ENCODE measurements around the gene RELN. TPM values are rescaled to one million over a fixed set of nuclear protein-coding genes. Genes with fewer than 3 reads are reported as not detected.

RELN gene
- polyA plus RNA-seq, 2 donors = 0.10 to 0.65 TPM

GRCh38 chr7:103694304-103694703 is 295.2 kb downstream of the RELN start:
- Histone ChIP-seq H3K4me3 (ENCODE audit: low read depth in 1 of 2, low read length in 2 of 2) (no peak overlapping the region), H3K27me3 (ENCODE audit: control insufficient read depth in 1 of 2, insufficient read depth in 2 of 2, low read length in 2 of 2) (no peaks in the 10 kb centered on the region), H3K9me3 (ENCODE audit: control insufficient read depth in 2 of 2, insufficient read depth in 1 of 2, low read depth in 1 of 2, low read length in 1 of 2) (no peaks in the 10 kb centered on the region), H3K4me1 (ENCODE audit: control insufficient read depth in 2 of 2, insufficient read depth in 2 of 2, low read length in 1 of 2) (no peaks in the 10 kb centered on the region), H3K36me3 (ENCODE audit: control insufficient read depth in 2 of 2, insufficient read depth in 2 of 2, low read length in 1 of 2) (no peaks in the 10 kb centered on the region), H3K27ac (ENCODE audit: low read depth in 2 of 2, low read length in 1 of 2) (no peak overlapping the region)
- WGBS, 2 donors = 88 to 94% methylated on average over 4 of the region's 4 CpGs

DNA sequence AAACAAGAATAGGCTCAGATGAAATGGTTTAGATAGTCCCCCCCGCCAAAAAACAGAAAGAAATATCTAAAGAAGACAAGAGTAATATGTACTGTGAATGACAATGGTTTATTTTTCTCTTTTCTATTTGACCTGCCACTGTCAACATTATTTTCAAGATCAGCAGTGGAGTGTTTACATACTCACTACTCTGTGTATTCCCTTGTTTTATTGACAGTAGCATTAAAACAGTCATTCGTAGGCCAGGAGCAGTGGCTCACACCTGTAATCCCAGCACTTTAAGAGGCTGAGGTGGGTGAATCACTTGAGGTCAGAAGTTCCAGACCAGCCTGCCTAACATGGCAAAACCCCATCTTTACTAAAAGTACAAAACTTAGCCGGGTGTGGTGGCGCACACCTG is 298.2 kb downstream of the RELN start:
- Histone ChIP-seq H3K27me3 (ENCODE audit: control insufficient read depth in 1 of 2, insufficient read depth in 2 of 2, low read length in 2 of 2) (no peaks in the 10 kb centered on the region), H3K9me3 (ENCODE audit: control insufficient read depth in 2 of 2, insufficient read depth in 1 of 2, low read depth in 1 of 2, low read length in 1 of 2) (no peaks in the 10 kb centered on the region), H3K36me3 (ENCODE audit: control insufficient read depth in 2 of 2, insufficient read depth in 2 of 2, low read length in 1 of 2) (no peaks in the 10 kb centered on the region), H3K4me3 (ENCODE audit: low read depth in 1 of 2, low read length in 2 of 2) (no peak overlapping the region), H3K4me1 (ENCODE audit: control insufficient read depth in 2 of 2, insufficient read depth in 2 of 2, low read length in 1 of 2) (no peaks in the 10 kb centered on the region), H3K27ac (ENCODE audit: low read depth in 2 of 2, low read length in 1 of 2) (no peak overlapping the region)
- WGBS, 2 donors = 74% methylated on average over 4 of the region's 4 CpGs

DNA sequence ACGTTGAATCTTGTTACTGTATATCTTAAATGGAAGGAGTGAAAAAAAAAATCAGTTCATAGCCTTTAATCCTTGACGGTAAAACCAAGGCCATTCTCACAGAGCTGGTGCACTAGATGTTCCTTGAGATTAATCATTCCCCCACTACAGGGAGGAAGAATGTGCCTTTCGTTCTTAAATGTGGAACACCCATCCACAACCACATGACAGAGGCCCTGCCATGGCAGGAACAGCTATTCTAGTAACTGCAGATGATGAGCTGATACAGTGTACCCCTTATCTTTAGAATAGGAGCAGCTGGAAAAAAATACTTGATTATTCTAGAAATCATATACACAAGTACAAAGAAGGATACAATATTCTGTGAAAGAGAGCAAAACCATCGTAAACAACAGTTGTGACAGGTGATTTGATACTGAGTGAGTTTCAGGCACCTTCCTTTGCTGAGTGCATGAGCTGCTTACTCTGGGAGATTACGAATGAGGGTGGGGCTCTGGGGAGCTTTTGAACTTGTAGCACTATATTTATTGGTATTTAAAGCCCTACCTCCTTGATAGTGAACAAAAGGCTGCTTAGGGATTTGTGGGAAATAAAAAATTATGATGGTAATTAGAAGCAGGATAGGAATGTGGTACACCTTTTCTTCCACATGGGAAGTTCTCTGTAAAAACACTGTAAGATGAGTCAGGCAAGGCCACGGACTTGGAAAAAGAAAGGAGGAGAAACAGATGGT is 299.1 kb downstream of the RELN start:
- WGBS, 2 donors = 40 to 50% methylated on average over 6 of the region's 6 CpGs

DNA sequence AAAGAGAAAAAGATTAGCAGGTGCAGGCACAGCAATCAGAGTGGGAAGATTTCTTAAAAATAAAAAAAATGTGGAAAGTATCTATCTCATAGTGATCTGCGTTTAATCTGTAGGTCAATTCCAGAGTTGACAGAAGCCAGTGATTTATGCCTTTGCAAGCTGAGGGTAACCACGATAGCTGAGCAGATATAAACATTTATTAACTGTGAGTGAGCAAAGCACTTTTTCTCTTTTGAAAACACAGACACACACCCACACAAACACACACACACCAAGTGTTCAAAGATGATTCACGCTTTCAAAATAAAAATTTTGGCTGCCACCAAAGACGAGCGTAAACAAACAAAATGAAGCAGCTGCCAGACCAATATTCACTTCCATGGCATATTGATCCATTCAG is 300.2 kb downstream of the RELN start:
- 36 to 41% methylated on average over 5 of the region's 5 CpGs for WGBS, 2 donors
- Histone ChIP-seq H3K4me1 (ENCODE audit: control insufficient read depth in 2 of 2, insufficient read depth in 2 of 2, low read length in 1 of 2) (no peaks in the 10 kb centered on the region), H3K9me3 (ENCODE audit: control insufficient read depth in 2 of 2, insufficient read depth in 1 of 2, low read depth in 1 of 2, low read length in 1 of 2) (no peaks in the 10 kb centered on the region), H3K27me3 (ENCODE audit: control insufficient read depth in 1 of 2, insufficient read depth in 2 of 2, low read length in 2 of 2) (no peaks in the 10 kb centered on the region), H3K27ac (ENCODE audit: low read depth in 2 of 2, low read length in 1 of 2) (no peak overlapping the region), H3K36me3 (ENCODE audit: control insufficient read depth in 2 of 2, insufficient read depth in 2 of 2, low read length in 1 of 2) (no peaks in the 10 kb centered on the region), H3K4me3 (ENCODE audit: low read depth in 1 of 2, low read length in 2 of 2) (no peak overlapping the region)

More for the DNA sequence above, 299.1 kb downstream of the RELN start:
- Histone ChIP-seq H3K9me3 (ENCODE audit: control insufficient read depth in 2 of 2, insufficient read depth in 1 of 2, low read depth in 1 of 2, low read length in 1 of 2) (no peaks in the 10 kb centered on the region), H3K36me3 (ENCODE audit: control insufficient read depth in 2 of 2, insufficient read depth in 2 of 2, low read length in 1 of 2) (no peaks in the 10 kb centered on the region), H3K4me1 (ENCODE audit: control insufficient read depth in 2 of 2, insufficient read depth in 2 of 2, low read length in 1 of 2) (no peaks in the 10 kb centered on the region), H3K27ac (ENCODE audit: low read depth in 2 of 2, low read length in 1 of 2) (no peak overlapping the region), H3K27me3 (ENCODE audit: control insufficient read depth in 1 of 2, insufficient read depth in 2 of 2, low read length in 2 of 2) (no peaks in the 10 kb centered on the region), H3K4me3 (ENCODE audit: low read depth in 1 of 2, low read length in 2 of 2) (no peak overlapping the region)

GRCh38 chr7:103687951-103688350 is 301.5 kb downstream of the RELN start:
- H3K9me3 ChIP-seq (ENCODE audit: control insufficient read depth in 2 of 2, insufficient read depth in 1 of 2, low read depth in 1 of 2, low read length in 1 of 2) = no peaks in the 10 kb centered on the region
- H3K36me3 ChIP-seq (ENCODE audit: control insufficient read depth in 2 of 2, insufficient read depth in 2 of 2, low read length in 1 of 2) = no peaks in the 10 kb centered on the region
- no peak overlapping the region for H3K4me3 ChIP-seq (ENCODE audit: low read depth in 1 of 2, low read length in 2 of 2)
- no peaks in the 10 kb centered on the region for H3K4me1 ChIP-seq (ENCODE audit: control insufficient read depth in 2 of 2, insufficient read depth in 2 of 2, low read length in 1 of 2)
- 85 to 91% methylated on average over 1 of the region's 1 CpG for WGBS, 2 donors
- no peak overlapping the region for H3K27ac ChIP-seq (ENCODE audit: low read depth in 2 of 2, low read length in 1 of 2)
- no peaks in the 10 kb centered on the region for H3K27me3 ChIP-seq (ENCODE audit: control insufficient read depth in 1 of 2, insufficient read depth in 2 of 2, low read length in 2 of 2)

- H3K36me3 ChIP-seq (ENCODE audit: control insufficient read depth in 2 of 2, insufficient read depth in 2 of 2, low read length in 1 of 2) = no peaks in the 10 kb centered on the region
- H3K4me3 ChIP-seq (ENCODE audit: low read depth in 1 of 2, low read length in 2 of 2) = no peak overlapping the region
- H3K27ac ChIP-seq (ENCODE audit: low read depth in 2 of 2, low read length in 1 of 2) = no peak overlapping the region
- no peaks in the 10 kb centered on the region for H3K4me1 ChIP-seq (ENCODE audit: control insufficient read depth in 2 of 2, insufficient read depth in 2 of 2, low read length in 1 of 2)
- H3K9me3 ChIP-seq (ENCODE audit: control insufficient read depth in 2 of 2, insufficient read depth in 1 of 2, low read depth in 1 of 2, low read length in 1 of 2) = no peaks in the 10 kb centered on the region
- H3K27me3 ChIP-seq (ENCODE audit: control insufficient read depth in 1 of 2, insufficient read depth in 2 of 2, low read length in 2 of 2) = no peaks in the 10 kb centered on the region
- 81 to 93% methylated on average over 1 of the region's 1 CpG for WGBS, 2 donors
These were observed 302.2 kb downstream of the RELN start for GRCh38 chr7:103687272-103687671.

DNA sequence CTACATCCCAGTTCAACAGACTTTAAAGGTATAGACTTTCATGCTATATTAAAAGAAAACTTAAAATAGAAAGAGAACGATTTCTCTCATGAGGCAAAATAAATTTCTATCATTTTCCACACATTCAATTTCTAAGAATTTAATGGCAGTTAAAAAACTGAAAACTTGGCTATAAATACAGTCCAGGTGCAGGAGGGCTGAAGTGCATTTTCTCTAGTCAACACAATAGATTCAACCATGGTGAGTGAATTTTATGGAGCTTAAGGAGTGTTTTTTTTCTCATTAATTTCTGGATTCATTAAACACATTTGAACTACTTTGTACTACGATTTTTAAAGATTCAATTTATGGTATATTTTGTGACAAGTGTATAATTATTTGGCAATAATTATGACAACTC is 302.7 kb downstream of the RELN start:
- no peaks in the 10 kb centered on the region for H3K27me3 ChIP-seq (ENCODE audit: control insufficient read depth in 1 of 2, insufficient read depth in 2 of 2, low read length in 2 of 2)
- no peaks in the 10 kb centered on the region for H3K36me3 ChIP-seq (ENCODE audit: control insufficient read depth in 2 of 2, insufficient read depth in 2 of 2, low read length in 1 of 2)
- 48 to 51% methylated on average over 2 of the region's 2 CpGs for WGBS, 2 donors
- H3K4me3 ChIP-seq (ENCODE audit: low read depth in 1 of 2, low read length in 2 of 2) = no peak overlapping the region
- H3K9me3 ChIP-seq (ENCODE audit: control insufficient read depth in 2 of 2, insufficient read depth in 1 of 2, low read depth in 1 of 2, low read length in 1 of 2) = no peaks in the 10 kb centered on the region
- no peaks in the 10 kb centered on the region for H3K4me1 ChIP-seq (ENCODE audit: control insufficient read depth in 2 of 2, insufficient read depth in 2 of 2, low read length in 1 of 2)
- H3K27ac ChIP-seq (ENCODE audit: low read depth in 2 of 2, low read length in 1 of 2) = no peak overlapping the region

GRCh38 chr7:103686064-103686463 is 303.4 kb downstream of the RELN start:
- 81 to 87% methylated on average over 2 of the region's 2 CpGs for WGBS, 2 donors
- Histone ChIP-seq H3K9me3 (ENCODE audit: control insufficient read depth in 2 of 2, insufficient read depth in 1 of 2, low read depth in 1 of 2, low read length in 1 of 2) (no peaks in the 10 kb centered on the region), H3K4me1 (ENCODE audit: control insufficient read depth in 2 of 2, insufficient read depth in 2 of 2, low read length in 1 of 2) (no peaks in the 10 kb centered on the region), H3K27me3 (ENCODE audit: control insufficient read depth in 1 of 2, insufficient read depth in 2 of 2, low read length in 2 of 2) (no peaks in the 10 kb centered on the region), H3K27ac (ENCODE audit: low read depth in 2 of 2, low read length in 1 of 2) (no peak overlapping the region), H3K4me3 (ENCODE audit: low read depth in 1 of 2, low read length in 2 of 2) (no peak overlapping the region), H3K36me3 (ENCODE audit: control insufficient read depth in 2 of 2, insufficient read depth in 2 of 2, low read length in 1 of 2) (no peaks in the 10 kb centered on the region)

DNA sequence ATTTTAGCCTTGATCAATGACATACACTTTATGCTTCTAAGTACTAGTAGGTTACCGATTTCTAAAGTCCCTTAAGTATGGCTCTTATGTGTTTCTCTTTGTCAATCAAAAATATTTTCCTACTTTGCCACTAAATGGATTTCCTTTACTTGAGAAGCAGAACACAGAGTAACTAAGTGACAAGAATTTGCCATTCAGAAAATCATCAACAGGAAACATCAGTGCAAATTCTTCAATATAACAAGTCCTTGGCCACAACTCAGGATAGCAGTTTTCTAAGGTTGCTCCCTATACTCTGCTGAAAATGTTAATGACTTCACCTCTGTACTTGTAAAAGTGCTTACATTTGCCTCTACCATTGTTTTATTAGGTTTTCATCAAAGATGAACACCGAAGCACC is 303.8 kb downstream of the RELN start:
- no peak overlapping the region for H3K4me3 ChIP-seq (ENCODE audit: low read depth in 1 of 2, low read length in 2 of 2)
- H3K27me3 ChIP-seq (ENCODE audit: control insufficient read depth in 1 of 2, insufficient read depth in 2 of 2, low read length in 2 of 2) = no peaks in the 10 kb centered on the region
- H3K9me3 ChIP-seq (ENCODE audit: control insufficient read depth in 2 of 2, insufficient read depth in 1 of 2, low read depth in 1 of 2, low read length in 1 of 2) = no peaks in the 10 kb centered on the region
- no peaks in the 10 kb centered on the region for H3K4me1 ChIP-seq (ENCODE audit: control insufficient read depth in 2 of 2, insufficient read depth in 2 of 2, low read length in 1 of 2)
- H3K27ac ChIP-seq (ENCODE audit: low read depth in 2 of 2, low read length in 1 of 2) = no peak overlapping the region
- H3K36me3 ChIP-seq (ENCODE audit: control insufficient read depth in 2 of 2, insufficient read depth in 2 of 2, low read length in 1 of 2) = no peaks in the 10 kb centered on the region
- WGBS, 2 donors = 71 to 79% methylated on average over 2 of the region's 2 CpGs

GRCh38 chr7:103683348-103683747 is 306.1 kb downstream of the RELN start:
- Histone ChIP-seq H3K4me3 (ENCODE audit: low read depth in 1 of 2, low read length in 2 of 2) (no peak overlapping the region), H3K27ac (ENCODE audit: low read depth in 2 of 2, low read length in 1 of 2) (no peak overlapping the region), H3K4me1 (ENCODE audit: control insufficient read depth in 2 of 2, insufficient read depth in 2 of 2, low read length in 1 of 2) (no peaks in the 10 kb centered on the region), H3K36me3 (ENCODE audit: control insufficient read depth in 2 of 2, insufficient read depth in 2 of 2, low read length in 1 of 2) (no peaks in the 10 kb centered on the region), H3K27me3 (ENCODE audit: control insufficient read depth in 1 of 2, insufficient read depth in 2 of 2, low read length in 2 of 2) (no peaks in the 10 kb centered on the region), H3K9me3 (ENCODE audit: control insufficient read depth in 2 of 2, insufficient read depth in 1 of 2, low read depth in 1 of 2, low read length in 1 of 2) (no peaks in the 10 kb centered on the region)
- WGBS, 2 donors = 76 to 85% methylated on average over 2 of the region's 2 CpGs
